ENCODE results near the gene OR5AR1. TPM values are rescaled to one million over a fixed set of nuclear protein-coding genes. Genes with fewer than 3 reads are reported as not detected.

Gene OR5AR1
- polyA plus RNA-seq, 3 donors = not detected

Other genes with a start within 250 kb of the OR5AR1 start
- gene OR5M3, start 190.3 kb upstream of the OR5AR1 start, polyA plus RNA-seq (ENCODE audit: insufficient read length in 3 of 3) = not detected
- not detected for gene OR5M8, start 172.3 kb upstream of the OR5AR1 start, polyA plus RNA-seq (ENCODE audit: insufficient read length in 3 of 3)
- not detected for gene OR5M11, start 120.4 kb upstream of the OR5AR1 start, polyA plus RNA-seq (ENCODE audit: insufficient read length in 3 of 3)
- not detected for gene OR5M10, start 86.0 kb upstream of the OR5AR1 start, polyA plus RNA-seq (ENCODE audit: insufficient read length in 3 of 3)
- gene OR5M1, start 48.8 kb upstream of the OR5AR1 start, polyA plus RNA-seq (ENCODE audit: insufficient read length in 3 of 3) = not detected
- gene OR5AP2, start 21.2 kb upstream of the OR5AR1 start, polyA plus RNA-seq (ENCODE audit: insufficient read length in 3 of 3) = not detected
- not detected for gene OR9G1, start 35.4 kb downstream of the OR5AR1 start, polyA plus RNA-seq (ENCODE audit: insufficient read length in 3 of 3)
- gene OR9G4, start 85.0 kb downstream of the OR5AR1 start, polyA plus RNA-seq (ENCODE audit: insufficient read length in 3 of 3) = not detected

All from right renal cortex interstitium (tissue), 3 donors.